GM21723 (cell line): Measurements from ENCODE around the gene ITPR1.

ENCODE experiments used
- ATAC-seq: cut with Tn5 transposase; IDR thresholded peaks from one replicate; pipeline ENCODE4 v1.9.1; 2021; ENCODE audit warnings: mild to moderate bottlenecking, moderate library complexity; ENCODE audit not compliant: unreplicated experiment

The ITPR1 gene

DNA sequence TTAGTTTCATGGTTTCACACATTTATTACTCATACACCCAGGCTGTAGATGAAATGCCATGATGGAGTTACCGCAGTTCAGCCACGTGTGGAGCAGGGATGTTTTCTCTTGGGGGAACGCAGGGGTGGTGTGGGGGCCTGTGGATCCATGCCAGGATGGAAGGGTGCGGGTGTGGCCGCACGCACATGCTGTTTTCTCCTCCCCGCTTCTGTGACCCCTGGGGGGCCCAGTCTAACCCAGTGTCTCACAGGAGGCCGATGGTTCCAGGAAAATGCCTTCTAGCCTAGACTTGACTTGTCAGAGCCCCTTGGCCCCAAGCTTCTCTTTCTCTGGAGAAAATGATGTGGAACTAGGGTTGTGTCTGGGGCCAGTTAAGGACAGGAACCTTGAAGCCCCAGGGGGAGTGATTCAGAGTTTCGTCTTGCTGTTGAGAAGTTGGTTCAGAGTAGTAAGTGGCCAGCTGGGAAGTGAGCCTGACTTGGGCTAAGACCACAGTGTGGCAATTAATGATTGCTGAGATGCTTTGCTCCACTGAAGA, 245.7 kb downstream of the ITPR1 start:
- no peak for ATAC-seq

DNA sequence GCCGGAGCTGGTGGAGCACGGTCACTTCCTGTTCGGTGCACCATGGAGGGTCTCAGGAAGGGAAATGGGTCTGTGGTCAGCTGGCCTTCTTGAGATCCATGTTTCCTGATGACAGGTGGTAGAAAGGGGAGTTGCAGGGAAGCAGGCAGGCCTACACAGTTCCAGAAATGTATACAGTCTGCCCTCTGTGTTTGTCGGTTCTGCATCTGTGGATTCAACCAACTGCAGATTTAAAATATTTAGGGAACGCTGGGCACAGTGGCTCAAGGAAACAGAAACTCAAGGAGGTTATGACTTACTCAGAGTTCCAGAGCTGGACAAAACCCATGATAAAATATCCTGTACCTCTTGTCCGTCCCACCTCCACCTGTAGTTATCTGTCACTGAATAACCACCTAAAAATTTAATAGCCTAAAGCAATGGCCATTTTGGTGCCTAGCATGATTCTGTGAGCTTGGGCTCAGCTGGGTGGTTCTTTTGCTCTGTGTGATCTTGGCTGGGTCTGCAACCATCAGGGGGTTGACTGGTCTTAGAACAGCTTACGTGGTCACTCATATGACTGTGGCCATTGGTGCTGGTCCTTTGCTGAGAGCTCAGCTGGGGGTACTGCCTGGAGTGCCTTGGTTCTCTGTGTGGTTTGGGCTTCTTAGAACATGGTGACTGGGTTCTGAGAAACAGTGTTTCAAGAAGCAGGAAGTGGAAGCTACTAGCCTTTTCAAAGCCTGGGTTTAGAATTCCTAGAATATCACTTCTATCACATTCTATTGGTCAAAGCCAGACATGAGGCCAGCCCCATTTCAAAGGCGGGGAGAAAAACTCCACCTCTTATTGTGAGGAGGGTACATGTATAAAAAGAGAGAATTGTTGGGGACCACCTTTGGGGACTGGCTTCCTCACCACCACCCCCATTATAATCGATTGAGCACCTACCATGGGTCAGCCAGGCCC, 246.4 kb downstream of the ITPR1 start:
- no peak for ATAC-seq

GRCh38 chr3:4740397-4741105, 247.4 kb downstream of the ITPR1 start:
- no peak for ATAC-seq

DNA sequence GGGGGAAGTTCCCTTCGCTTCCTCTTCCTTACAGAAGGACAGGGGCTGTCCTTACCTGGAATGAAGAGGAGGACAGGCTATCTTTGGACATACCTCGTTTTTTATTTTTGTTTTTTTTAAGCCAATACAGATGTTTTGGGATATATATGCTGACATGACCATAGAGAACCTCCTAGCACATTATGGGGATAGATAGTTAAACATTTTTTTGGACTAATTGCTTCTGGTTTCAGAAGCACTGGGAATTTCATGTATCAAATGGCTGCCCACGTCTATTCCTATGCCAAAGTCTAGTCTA, 247.9 kb downstream of the ITPR1 start:
- ATAC-seq: no peak

DNA sequence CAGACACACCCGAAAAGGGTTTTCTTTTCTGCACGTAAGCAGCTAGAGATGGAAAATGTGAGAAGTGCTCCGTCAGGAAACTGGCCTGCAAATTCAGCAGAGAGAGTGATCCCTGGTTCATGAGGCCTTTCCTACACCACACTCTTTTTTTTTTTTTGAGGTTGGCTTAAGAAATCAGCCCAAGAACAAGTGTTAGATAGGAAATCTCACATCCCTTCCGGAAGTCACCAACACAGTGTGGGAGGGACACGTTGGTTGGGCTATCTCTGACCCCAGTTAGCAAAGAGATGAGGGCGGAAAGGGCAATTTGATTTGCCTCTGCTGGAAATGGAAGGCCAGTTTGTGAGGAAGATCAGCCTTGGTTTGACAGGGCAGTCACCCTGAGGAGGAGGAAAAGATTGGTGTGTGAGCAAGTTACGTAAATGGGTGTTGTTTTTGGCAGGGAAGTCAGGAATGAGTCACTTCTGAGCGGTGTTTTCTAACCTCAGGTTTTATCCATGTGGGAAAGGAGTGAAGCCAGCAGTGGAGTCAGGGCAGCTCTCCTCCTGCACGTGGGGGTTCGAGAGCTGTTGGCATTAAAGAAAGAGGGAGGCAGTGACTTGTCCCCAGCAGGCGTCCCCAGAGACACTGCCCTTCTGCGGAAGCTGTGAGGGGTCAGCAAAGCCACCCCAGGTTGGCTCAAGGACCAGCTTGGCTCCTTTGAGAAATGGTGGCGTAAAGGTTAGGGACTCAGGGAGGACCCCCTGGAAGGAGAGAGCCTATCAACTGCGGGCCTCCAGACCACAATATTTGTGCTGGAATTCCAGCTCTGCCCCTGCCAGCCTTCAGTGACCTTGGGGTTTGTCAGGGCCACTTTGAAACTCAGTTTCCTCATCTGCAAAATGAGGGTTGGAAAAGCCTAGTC, 248.5 kb downstream of the ITPR1 start:
- ATAC-seq: no peak

GRCh38 chr3:4742359-4742758, 249.2 kb downstream of the ITPR1 start:
- ATAC-seq: no peak

- ATAC-seq: no peak
These were observed 250.2 kb downstream of the ITPR1 start for GRCh38 chr3:4743371-4743770.

DNA sequence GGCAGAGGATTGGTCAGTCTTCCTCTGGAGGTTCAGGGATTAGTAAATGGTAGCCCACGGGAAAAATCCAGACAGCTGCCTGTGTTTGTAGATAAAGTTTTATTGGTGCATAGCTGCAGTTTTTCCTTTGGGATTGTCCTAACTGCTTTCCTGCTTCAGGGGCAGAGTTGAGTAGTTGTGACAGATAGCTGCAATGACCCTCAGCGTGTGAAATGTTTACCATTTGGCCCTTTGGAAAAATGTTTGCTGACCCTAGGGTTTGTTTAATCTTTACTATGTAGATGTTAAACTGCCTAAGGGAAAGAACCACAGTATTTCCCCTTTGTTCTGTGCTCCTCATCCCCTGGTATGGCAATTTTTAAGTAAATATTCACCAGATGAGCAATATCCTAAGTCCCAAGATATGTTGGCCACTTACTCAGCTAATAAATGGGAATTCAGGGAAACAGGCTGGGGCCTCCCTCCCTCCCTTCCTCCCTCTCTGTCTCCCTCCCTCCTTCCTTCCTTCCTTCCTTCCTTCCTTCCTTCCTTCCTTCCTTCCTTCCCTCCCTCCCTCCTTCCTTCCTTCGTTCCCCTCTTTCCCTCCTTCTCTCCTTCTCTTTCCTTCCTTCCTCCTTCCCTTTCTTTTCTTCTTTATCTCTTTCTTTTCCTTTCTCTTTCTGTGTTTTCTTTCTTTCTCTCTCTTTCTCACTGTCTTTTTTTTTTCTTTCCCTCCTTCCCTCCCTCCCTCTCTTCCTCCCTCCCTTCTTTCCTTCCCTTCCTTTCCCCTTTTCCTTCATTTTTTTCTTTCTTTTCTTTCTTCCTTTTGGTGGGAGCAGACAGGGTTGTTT, 251.5 kb downstream of the ITPR1 start:
- ATAC-seq: no peak

GRCh38 chr3:4745235-4745610, 252.1 kb downstream of the ITPR1 start:
- no peak for ATAC-seq

DNA sequence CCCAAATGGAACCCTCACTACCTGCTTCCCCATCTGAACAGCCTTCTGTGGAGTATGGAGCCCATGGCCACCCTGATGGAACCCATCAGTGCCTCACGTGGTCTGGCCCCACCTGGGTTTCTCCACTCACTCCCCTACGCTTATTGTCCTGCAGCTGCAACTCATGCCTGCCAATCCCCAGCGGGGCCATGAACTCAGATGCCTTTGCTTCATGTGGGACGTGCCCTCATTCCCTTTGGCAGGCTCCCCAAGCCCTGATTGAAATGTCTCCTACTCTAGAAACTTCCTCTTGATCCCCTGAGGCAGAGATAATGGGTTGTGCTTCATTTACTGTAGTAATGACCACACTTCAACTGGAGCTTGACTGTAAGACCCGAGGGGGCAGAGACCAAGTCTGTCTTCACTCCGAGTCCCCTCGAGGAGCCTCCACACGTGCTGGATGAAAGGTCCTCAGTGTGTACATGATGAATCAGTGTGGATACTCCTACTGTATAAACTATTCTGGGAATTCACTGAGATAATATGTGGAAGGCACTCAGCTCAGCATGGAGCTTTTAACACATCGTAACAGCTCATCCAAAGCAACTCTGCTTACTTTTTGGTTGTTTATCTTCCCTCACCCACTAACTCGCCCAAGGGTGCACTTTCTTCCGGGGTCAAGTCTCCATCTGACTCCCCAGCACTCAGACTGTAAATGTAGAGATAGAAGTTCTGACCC, 253.3 kb downstream of the ITPR1 start:
- ATAC-seq: no peak

DNA sequence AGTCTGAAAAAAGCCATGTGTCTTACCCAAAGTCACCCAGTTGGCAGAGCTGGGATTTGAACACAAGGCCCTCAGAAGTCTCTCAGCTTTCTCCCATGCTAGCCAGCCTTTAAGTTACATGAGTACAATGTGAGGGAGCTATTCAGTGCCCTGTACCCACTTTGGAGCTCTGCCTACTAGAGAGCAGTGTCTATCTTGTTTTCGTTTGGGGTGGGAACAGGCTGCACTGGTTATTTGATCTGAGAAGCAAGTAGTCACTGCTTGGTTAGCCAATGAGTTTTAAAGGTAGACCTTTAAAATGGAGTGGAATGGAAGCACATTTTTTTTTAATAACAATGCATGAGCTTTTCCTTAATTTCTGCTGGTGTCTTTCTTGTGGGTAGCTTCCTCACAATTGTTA, 255.0 kb downstream of the ITPR1 start:
- no peak for ATAC-seq

DNA sequence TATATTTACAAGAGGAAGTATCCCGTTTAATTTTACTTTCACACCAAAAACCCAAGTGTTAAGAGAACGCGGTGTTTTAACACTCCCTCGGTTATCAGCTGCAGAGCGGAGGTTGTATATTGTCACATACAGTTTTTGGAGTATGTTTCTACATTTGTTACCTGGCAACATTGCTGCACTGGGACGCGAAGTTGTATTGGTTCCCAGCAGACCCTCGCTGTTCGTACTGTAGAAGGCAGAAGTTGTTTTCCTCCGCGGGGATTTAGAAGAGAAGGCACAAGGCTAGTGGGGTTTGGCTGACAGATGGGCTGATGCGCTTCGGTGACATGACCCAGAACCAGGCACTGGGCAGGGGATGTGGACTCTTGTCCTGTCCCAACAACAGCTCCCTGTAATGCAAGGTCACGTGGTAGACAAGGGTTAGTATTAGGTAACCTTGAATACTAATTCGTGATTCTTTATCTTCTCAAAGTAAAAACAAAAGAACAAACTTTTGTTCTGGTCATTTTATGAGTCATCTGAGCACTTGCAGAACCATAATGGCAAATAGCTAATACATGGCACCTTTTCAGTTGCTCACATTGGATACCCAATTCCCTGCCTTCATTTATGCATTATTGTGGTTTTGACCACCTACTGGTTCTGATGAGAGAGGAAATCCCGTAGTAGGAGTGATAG, 255.7 kb downstream of the ITPR1 start:
- ATAC-seq: peak; percentile 29

- ATAC-seq: peak; percentile 22
These were observed 256.4 kb downstream of the ITPR1 start for GRCh38 chr3:4749567-4750002.

DNA sequence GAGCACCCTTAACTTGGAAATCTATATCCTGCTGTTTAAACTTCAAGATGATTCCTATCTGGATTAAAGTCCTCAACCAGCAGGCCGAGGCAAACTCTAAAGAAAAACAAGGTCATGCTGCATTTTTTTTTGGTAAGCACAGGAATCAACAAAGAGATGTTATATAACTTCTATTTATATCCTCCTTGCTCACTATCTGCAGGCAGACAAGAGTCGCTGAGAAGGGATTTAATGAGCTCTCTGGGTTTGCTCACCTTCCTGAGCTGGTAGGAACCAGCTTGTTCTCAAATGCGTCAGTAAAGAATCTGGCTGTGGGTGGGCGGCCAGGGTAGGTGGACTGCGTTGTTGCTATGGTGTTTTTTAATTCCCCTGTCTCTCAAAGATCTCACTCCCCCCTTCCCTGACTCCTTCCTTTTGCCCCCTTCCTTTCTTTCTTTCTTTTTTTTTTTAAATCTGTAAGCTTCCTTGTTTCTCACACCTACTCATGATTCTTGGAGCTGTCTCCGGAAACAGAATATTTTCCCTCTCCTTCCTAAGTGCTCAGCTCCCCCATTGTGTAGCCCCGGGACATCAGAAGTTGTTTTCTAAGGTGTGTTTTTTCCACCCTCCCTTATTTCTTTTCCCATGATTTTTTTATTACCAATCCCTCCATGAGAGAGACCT, 257.3 kb downstream of the ITPR1 start:
- ATAC-seq: no peak

GRCh38 chr3:4751029-4751501, 257.9 kb downstream of the ITPR1 start:
- ATAC-seq: no peak

- no peak for ATAC-seq
These were observed 258.5 kb downstream of the ITPR1 start for GRCh38 chr3:4751502-4752101.

DNA sequence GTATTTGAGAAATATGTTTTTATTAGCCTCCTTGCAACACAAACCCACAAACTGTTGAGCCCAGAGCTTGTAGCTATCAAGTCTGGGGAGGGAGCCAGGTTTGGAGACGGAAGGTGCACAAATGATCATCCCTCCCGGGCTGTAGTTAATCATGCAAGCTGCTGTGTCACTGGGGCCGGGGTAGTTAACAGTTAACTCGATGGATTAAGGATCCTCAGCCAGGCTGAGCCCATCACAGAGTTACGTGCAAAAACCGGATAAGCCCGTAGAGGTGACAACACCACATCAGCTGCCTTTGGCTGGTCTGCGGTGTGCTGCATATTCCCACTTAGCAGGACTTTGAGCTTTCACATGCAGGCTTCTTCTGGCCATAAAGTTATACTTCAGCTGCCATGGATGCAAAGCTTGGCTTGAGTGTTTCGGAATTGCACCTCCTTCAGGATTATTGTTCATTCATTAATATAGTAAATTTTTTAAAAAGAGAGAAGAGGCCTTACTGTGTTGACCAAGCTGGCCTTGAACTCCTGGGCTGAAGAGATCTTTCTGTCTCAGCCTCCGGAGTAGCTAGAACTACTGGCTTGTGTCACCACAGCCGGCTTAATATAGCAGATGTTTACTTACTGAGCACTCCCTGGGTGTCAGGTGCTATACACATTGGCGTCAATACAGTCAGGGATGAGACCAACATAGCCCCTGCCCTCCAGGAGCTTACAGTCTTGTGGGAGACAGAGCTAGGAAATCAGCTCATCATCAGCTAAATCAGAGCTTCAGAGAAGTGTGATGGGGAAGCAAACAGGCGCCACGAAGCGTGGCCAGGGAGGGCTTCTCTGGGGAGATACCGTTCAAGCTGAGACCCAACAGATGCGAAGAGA, 259.3 kb downstream of the ITPR1 start:
- ATAC-seq: no peak
